Raji (cell line): ENCODE data around the gene RERE.

Experiments used
- POLR2A ChIP-seq: IDR thresholded peaks from 2 replicates; pipeline ENCODE4 v1.6.1; 2011; ENCODE audit warnings: low read depth, low read length, control low read depth; ENCODE audit not compliant: insufficient read depth

The RERE gene

DNA sequence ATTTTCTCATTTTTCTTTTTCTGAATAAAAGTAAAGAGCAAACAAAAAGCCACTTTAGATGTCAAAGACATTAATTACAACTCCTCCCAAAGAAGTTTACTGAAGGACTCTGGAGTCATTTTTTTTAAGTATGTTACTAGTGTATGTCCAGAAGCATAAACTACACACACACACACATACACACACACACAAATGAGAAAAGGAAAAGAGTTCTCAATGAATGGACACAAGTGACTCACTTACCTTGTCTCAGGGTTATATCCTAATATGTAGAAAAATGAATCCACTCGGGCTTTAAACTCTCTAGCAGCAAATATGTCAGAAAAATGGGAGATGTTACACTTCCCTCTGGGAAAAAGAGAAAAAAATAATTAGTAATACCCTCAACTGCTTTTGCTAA is 276.5 kb downstream of the RERE start:
- no peak for TF ChIP-seq POLR2A

DNA sequence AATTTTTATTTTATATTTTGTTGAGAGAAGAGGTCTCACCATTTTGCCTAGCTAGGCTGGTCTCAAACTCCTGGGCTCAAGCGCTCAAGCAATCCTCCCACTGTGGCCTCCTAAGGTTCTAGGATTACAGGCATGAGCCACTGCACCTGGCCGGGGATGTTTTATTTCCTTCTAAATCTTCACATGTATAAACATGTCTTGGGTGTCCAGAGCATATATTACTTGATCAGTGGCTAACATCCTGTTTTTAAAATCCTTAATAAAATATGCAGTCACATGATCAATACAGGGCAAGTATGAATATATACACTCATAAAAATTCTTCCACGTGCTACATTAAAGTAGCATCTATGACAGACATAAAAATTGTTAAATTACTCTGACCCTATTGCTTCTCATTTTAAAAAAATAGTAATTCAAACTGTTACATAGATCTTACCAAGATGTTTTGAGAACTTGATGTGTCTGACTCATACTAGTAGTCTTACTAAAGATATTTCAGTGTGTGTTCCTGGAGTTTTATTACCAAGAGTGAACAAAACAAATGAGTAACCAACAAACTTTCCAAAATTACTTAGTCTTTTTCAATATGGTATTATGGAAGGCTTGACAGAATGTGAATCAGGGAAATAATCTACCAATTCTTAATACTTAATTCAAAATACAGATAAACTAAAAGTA is 277.0 kb downstream of the RERE start:
- TF ChIP-seq POLR2A: no peak

DNA sequence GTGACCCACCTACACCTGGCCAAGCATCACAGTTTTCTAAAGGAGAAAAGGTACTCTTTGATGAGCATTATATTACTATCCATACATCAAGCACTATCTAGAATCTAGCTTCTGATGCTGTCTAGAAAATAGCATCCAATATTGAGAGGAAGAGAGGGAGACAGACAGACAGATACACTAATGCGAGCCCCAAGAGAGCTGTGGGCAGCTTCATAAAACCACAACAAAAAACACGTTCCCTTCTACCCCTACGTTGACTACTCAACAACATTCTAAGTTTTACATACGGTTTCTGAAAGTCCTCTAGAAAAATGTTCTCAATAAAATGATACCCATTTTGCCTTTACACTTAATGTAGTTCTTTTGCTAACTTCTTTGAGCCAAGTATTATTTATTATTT is 277.8 kb downstream of the RERE start:
- no peak for TF ChIP-seq POLR2A

DNA sequence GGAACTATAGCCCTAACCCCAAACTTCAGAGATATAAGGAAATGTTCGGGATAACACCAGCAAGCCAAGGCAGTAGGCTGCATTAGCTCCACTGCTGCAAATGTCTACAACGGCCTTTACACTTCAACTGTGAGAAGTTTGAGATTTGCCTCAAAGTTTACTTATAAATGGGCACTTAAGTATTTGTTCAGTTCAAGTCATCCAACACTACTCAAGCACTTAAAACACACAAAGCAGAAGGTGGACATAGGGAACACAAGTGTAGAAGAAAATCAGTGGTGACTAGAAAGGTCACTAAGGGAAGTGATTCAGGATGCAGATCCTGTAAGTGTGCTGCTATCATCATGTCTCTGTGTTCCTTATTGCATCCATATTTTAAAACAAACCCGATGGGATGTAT is 278.9 kb downstream of the RERE start:
- TF ChIP-seq POLR2A: no peak

DNA sequence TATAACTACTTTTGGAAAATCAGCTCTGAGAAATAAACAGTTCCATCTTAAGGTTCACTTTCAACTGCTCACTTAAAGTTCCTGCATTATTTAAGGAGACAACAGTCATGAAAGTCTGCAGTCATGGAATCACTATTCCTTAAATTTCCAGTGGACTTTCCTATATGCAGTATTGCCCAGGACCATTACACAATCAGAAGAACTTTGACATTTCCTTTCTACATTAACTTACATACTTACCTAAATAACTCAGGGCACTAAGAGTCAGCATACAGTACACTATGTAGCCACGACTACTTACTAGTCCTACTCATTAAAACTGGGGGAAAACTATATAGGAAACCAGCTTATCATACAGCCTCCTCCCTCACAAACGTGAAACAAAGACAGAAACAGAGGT is 279.4 kb downstream of the RERE start:
- TF ChIP-seq POLR2A: no peak

DNA sequence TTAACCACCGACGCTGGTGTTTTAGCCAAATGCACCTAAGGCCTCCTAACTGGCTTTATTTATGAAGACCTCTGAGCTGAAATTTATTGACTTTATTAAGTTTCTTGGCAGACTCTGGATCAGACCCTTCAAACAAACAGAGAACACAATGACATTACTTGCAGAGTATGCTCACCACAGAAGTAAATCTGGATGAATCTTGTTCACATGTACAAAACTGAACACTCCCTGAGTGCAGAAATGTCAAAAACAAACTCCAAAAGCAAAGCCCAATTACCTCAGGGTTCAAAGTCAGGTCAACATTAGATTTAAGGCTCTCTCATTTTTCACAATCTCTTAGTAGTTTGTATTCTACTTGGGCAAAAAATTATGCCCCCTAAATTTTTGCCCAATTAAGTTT is 280.9 kb downstream of the RERE start:
- TF ChIP-seq POLR2A: no peak

DNA sequence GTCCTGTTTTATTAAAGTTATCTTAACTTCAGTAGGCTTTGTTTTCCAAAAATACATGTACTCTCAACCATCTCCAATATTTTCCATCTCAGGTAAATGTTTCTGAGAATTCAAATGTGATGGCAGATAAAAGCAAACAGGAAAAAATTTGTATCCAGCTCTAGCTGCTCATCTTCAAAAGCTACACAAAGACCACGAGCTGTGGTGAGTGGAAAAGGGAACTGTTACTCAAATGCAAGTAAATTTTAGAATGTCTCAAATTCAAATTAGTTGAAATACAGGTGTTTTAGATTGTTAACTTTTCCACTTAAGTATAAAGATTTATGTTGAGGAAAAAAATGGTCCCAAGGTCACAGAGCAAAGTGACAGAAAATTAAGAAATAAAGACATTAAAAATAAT is 283.5 kb downstream of the RERE start:
- TF ChIP-seq POLR2A: no peak

DNA sequence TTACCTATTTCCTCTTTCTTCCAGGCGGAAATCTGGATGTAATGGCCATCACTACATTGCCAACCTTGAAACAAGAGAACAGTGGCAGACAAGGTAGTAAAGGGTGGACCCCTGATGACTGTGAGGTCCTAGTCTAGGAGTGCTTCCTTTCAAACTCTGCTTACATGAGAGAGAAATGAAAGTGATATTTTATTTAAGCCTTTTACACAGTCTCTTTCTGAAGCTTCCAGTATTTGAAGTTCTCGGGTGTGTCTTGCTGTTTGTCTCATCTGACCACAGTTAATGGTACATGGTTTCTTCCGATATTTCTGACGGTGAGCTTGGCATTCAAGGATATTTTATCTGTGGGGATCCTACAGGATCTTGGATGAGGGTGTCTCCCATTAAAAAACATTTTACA is 284.3 kb downstream of the RERE start:
- no peak for TF ChIP-seq POLR2A

DNA sequence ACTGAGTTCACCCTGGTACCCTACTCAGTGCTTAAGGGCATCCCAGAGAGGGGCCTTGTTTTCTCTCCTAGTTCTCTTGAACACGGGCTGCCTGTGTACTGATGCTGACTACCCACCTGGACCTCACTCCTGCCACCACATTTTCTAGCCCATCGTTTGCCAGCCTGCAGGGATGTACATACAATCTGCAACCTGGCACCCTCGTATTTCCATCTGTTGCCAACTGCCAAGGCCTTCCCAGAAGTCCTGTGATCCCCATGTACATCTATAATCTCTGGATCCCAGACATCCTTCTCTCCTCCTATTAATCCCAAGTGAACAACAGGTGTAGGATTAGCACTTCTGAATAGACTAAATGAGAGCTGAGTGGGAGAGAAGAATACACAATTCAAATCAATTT is 287.5 kb downstream of the RERE start:
- no peak for TF ChIP-seq POLR2A

DNA sequence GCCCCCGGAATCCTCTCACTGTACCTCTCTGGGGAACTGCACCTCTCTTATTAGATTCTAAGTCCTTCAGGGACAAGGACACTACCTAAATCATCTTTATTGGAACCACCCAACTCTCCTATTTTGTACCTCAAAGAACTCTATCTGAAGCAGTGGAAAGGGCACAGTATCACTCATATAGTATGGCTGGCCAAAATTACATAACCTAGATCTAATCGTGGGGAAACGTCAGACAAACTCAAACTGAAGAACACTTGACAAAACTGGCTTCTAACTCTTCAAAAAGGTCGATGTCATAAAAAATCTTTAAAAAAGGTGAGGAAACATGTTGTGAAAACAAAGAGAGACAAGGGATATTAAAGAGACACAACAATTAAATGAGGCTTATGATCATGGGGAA is 289.5 kb downstream of the RERE start:
- no peak for TF ChIP-seq POLR2A

DNA sequence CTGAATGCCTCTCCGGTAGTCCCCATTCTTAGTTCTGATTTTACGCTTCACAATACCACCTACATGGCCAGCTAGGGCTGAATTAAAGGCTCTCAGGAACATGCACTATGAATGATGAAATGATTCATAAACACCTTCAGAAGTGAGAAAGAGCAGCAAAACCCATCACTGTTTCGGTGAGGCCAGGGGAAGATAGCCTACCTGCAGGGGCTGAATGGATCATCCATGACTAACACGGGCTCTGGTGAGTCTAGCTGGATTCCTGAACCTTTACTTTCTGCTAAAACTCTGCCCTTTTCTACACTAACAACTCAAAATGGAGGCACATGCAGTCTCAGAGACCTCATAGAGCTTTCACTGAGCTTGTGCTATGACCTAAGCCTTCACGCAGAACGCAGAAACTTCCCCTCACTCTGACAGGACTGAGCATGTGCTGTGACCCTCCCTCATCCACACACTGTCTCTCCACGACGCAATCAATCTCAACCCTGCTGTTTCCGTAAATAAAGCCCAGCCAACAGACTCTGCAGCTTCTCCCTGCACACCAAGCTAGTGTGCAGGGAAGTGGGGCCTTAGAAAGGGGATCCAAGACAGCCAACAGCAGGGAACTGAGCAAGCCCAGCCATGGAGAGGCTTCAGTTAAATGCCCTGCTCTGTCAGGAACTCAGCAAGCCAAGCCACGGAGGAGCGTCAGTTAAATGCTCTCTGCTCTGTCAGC is 291.7 kb downstream of the RERE start:
- peak; percentile 79 for TF ChIP-seq POLR2A

DNA sequence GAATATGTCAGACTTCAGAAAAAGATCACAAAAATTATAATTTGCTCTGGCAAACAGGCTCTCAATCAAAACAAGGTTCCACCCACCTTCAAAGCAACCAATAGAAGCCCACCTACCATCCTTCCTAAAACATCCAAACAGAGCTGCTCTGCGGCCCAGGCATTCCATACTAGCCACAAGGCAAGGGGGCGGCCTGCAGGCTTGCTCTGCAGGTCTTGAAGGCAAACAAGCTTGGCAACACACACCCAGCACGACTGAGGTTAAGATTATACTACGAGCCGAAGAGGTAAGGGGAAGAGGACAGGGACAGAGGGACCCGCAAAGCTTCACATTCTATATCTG is 292.3 kb downstream of the RERE start:
- no peak for TF ChIP-seq POLR2A

DNA sequence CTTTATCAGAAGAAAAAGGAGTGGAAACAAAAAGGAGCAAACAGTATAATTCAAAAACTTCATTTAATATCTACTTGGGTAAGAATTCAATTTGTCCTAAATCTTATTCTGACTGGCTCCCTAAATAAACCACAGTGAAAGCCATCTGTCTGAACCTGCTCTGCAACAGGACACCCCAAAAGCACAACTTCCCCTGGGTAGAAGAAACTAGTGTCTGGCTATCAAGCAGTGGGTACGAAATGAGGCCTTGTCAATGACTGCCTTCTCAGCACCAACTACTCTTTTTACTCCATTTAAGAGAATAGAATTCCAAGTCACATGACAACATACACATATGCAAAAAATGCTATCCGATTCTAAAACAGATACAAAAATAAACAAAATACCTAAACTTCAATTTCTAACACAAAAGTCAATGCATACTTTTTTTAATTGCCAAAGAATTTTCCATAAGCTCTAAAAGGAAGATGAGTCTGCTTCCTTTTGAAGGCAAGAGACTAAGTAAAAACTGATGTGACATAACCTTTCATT is 292.7 kb downstream of the RERE start:
- no peak for TF ChIP-seq POLR2A

DNA sequence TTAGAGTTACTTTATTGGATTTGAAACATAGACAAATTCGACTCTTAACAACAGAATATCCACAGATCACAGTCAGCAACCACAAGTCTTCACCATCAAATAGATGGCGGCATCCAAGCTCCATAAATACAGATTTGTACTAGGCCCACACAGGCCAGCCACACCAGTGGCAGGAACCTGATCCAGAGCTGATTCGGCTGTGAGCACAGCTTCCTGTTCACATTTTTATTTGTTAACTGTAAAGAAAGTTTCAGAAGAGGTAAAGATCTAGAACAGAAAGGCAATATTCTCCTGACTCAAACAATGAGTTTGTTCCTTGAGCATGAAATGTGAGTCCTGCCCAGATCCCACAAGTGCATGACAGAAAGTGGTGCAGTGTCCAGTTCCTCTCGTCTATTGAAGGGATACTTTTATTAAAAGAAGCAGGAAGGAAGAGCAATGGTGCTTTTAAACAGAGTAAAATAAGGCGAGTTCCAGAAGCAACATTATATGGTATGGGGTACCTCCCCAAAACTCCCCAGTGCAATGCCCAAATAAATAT is 293.7 kb downstream of the RERE start:
- no peak for TF ChIP-seq POLR2A

DNA sequence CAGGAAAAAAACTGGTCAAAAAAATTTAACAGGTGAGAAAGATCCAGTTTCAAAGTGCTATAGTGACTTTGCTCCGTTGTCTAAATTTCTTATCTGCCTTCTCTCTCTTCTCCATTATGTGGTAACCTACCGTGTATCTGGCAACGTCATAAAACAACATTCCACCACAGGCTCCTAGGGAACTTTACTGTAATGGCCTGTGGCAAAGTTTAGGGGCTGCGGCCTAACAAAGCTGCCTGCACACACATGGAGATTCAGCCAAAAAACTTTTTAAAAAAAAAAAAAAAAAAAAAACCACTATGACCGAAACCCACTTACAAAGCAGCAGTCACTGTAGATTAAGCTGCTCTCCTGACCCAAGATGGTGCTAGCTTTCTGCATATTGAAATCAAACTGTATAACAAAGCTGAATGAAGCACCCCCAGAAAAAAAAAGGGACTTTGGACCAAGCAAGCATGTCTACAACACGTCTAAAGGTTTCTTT is 296.9 kb downstream of the RERE start:
- TF ChIP-seq POLR2A: no peak

DNA sequence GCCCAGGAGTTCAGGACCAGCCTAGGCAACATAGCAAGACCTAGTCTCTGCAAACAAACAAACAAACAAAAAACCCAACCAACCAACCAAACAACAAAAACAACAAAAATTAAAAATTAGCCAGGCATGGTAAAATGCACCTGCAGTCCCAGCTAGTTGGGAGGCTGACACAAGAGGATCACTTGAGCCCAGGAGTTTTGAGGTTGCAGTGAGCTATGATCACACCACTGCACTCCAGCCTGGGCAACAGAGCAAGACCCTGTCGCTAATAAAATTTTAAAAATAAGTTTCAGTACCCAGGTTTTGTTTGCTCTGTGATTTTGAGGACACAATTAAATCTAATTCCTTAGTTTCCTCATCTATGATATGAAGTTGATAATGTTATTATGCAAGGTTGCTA is 298.3 kb downstream of the RERE start:
- no peak for TF ChIP-seq POLR2A

DNA sequence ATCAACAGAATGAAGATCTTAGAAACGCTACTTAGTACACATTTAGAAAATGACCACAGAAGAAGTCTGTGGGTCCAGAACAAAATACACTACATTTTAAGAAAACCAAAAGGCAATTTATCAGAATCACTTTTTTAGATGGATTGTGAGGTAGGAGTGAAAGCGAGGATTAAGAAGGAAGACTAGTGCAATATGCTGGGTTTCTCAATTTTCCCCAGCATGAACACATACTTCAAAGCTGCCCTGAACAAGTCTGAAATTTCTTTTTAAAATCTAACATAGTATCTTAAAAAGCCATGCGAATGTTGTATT is 299.0 kb downstream of the RERE start:
- no peak for TF ChIP-seq POLR2A
